Kidney capillary endothelial cell (primary cell): ENCODE measurements around the gene DUXB.

Source experiments
- DNase-seq: peaks from one replicate; pipeline ENCODE4 v3.0.0-alpha.2; 2018; ENCODE audit warnings: low spot score

DUXB gene

GRCh38 chr16:75701361-75701760 lies at the start of gene DUXB:
Gene DUXB, minus strand, starts transcription at chr16:75701461. Its CDS starts 43 bp downstream, at chr16:75701418.
- DNase-seq = no peak

- DNase-seq = no peak
Measured at GRCh38 chr16:75750528-75750927, 49.3 kb upstream of the DUXB start.

GRCh38 chr16:75746359-75746758 lies 45.1 kb upstream of the DUXB start:
- DNase-seq = no peak

GRCh38 chr16:75745823-75746222 lies 44.6 kb upstream of the DUXB start:
- DNase-seq = no peak

GRCh38 chr16:75745242-75745641 lies 44.0 kb upstream of the DUXB start:
- DNase-seq = no peak

- no peak for DNase-seq
Measured at GRCh38 chr16:75742424-75743047, 41.3 kb upstream of the DUXB start.

- no peak for DNase-seq
Measured at GRCh38 chr16:75733305-75734211, 32.3 kb upstream of the DUXB start.

GRCh38 chr16:75732871-75733270 lies 31.6 kb upstream of the DUXB start:
- no peak for DNase-seq

- no peak for DNase-seq
Measured at GRCh38 chr16:75727221-75727620, 26.0 kb upstream of the DUXB start.

GRCh38 chr16:75726390-75726789 lies 25.1 kb upstream of the DUXB start, which contains the start of gene CPHXL:
Gene CPHXL, minus strand, starts transcription at chr16:75726490. Its CDS starts 48 bp downstream, at chr16:75726442.
- no peak for DNase-seq

GRCh38 chr16:75718452-75718851 lies 17.2 kb upstream of the DUXB start:
- no peak for DNase-seq

GRCh38 chr16:75714661-75715060 lies 13.4 kb upstream of the DUXB start:
- no peak for DNase-seq

- DNase-seq = no peak
Measured at GRCh38 chr16:75710344-75710743, 9.1 kb upstream of the DUXB start.

- no peak for DNase-seq
Measured at GRCh38 chr16:75703306-75703705, 2.0 kb upstream of the DUXB start.

- no peak for DNase-seq
Measured at GRCh38 chr16:75702242-75702641, 981 bp upstream of the DUXB start.

GRCh38 chr16:75697571-75697970 lies 3.7 kb downstream of the DUXB start:
- no peak for DNase-seq

GRCh38 chr16:75695708-75696107 lies 5.6 kb downstream of the DUXB start:
- DNase-seq = no peak

- no peak for DNase-seq
Measured at GRCh38 chr16:75687361-75687760, 13.9 kb downstream of the DUXB start.

GRCh38 chr16:75682308-75682707 lies 19.0 kb downstream of the DUXB start:
- DNase-seq = no peak

GRCh38 chr16:75679366-75679765 lies 21.9 kb downstream of the DUXB start:
- DNase-seq = peak; percentile 34

GRCh38 chr16:75676909-75677308 lies 24.4 kb downstream of the DUXB start, which contains the start of gene CPHXL2:
Gene CPHXL2, minus strand, starts transcription at chr16:75677009. Its CDS starts 10 bp downstream, at chr16:75676999.
- no peak for DNase-seq

GRCh38 chr16:75667503-75667902 lies 33.8 kb downstream of the DUXB start:
- DNase-seq = no peak

- no peak for DNase-seq
Measured at GRCh38 chr16:75660726-75661302, 40.4 kb downstream of the DUXB start.
